OCI-LY1 (cell line): ENCODE measurements around the gene ARFIP1.

Experiments
- H2AFZ ChIP-seq: fragments of 200-600 bp; sonication (generic), shearing (Covaris generic); 2 replicates; pipeline ENCODE4 v1.6.0; 2014; ENCODE audit warnings: antibody characterized with exemption, mild to moderate bottlenecking, low read length
- H3F3A ChIP-seq: fragments of 200-600 bp; sonication (generic), shearing (Covaris generic); 2 replicates; pipeline ENCODE4 v1.6.0; 2014; ENCODE audit warnings: mild to moderate bottlenecking, antibody characterized with exemption, low read length, moderate library complexity; ENCODE audit not compliant: insufficient read depth
- H3K27ac ChIP-seq: fragments of 200-600 bp; sonication (generic); 2 replicates; pipeline ENCODE4 v1.5.1; 2014; ENCODE audit warnings: low read length, mixed run types, mild to moderate bottlenecking, low read depth; ENCODE audit not compliant: poor library complexity, severe bottlenecking
- H3K27me3 ChIP-seq: fragments of 200-600 bp; sonication (generic); 2 replicates; pipeline ENCODE4 v1.6.0; 2014; ENCODE audit warnings: antibody characterized with exemption, mild to moderate bottlenecking, low read length, moderate library complexity; ENCODE audit not compliant: insufficient read depth
- H3K36me3 ChIP-seq: fragments of 200-600 bp; sonication (generic); 2 replicates; pipeline ENCODE4 v1.6.1; 2014; ENCODE audit warnings: mild to moderate bottlenecking, antibody characterized with exemption, low read length, moderate library complexity, mixed read lengths; ENCODE audit not compliant: insufficient read depth
- H3K4me1 ChIP-seq: fragments of 200-600 bp; sonication (generic); 2 replicates; pipeline ENCODE4 v1.5.1; 2014; ENCODE audit warnings: mild to moderate bottlenecking, low read length, moderate library complexity; ENCODE audit not compliant: insufficient read depth, severe bottlenecking
- H3K4me2 ChIP-seq: fragments of 200-600 bp; sonication (generic), shearing (Covaris generic); 2 replicates; pipeline ENCODE4 v1.6.1; 2014; ENCODE audit warnings: low read length
- H3K4me3 ChIP-seq: fragments of 200-600 bp; sonication (generic); 2 replicates; pipeline ENCODE4 v1.5.1; 2014; ENCODE audit warnings: low read length, low read depth, mild to moderate bottlenecking, mixed read lengths; ENCODE audit not compliant: poor library complexity, severe bottlenecking
- H3K79me2 ChIP-seq: fragments of 200-600 bp; shearing (Covaris generic); 2 replicates; pipeline ENCODE4 v1.6.1; 2016; ENCODE audit warnings: mixed run types, low read length, mixed read lengths; ENCODE audit not compliant: insufficient read depth
- H3K9ac ChIP-seq: fragments of 200-600 bp; sonication (generic), shearing (Covaris generic); 2 replicates; pipeline ENCODE4 v1.6.1; 2014; ENCODE audit warnings: mild to moderate bottlenecking, low read length, mixed read lengths
- H3K9me2 ChIP-seq: fragments of 200-600 bp; sonication (generic), shearing (Covaris generic); 2 replicates; pipeline ENCODE4 v1.6.1; 2014; ENCODE audit warnings: low read depth, mild to moderate bottlenecking, low read length, mixed read lengths
- H3K9me3 ChIP-seq: fragments of 200-600 bp; shearing (Covaris generic); 2 replicates; pipeline ENCODE4 v1.6.1; 2014; ENCODE audit warnings: low read length, mixed read lengths
- H4K20me1 ChIP-seq: fragments of 200-600 bp; sonication (generic), shearing (Covaris generic); 2 replicates; pipeline ENCODE4 v1.6.0; 2016; ENCODE audit warnings: mild to moderate bottlenecking, low read length; ENCODE audit not compliant: insufficient read depth
- EZH2 ChIP-seq: fragments of 200-600 bp; sonication (generic), shearing (Covaris generic); IDR thresholded peaks from 2 replicates; pipeline ENCODE4 v1.8.0; 2017; ENCODE audit warnings: borderline replicate concordance, mixed run types, mild to moderate bottlenecking, antibody characterized with exemption, low read length, moderate library complexity, mixed read lengths
- TF ChIP-seq, protein P1 (sequence below): fragments of 200-600 bp; sonication (generic), shearing (Covaris generic); IDR thresholded peaks from 2 replicates; pipeline ENCODE4 v1.5.1; 2017; ENCODE audit warnings: mild to moderate bottlenecking, antibody characterized with exemption, low read length, moderate library complexity, mixed read lengths

ARFIP1 gene

DNA sequence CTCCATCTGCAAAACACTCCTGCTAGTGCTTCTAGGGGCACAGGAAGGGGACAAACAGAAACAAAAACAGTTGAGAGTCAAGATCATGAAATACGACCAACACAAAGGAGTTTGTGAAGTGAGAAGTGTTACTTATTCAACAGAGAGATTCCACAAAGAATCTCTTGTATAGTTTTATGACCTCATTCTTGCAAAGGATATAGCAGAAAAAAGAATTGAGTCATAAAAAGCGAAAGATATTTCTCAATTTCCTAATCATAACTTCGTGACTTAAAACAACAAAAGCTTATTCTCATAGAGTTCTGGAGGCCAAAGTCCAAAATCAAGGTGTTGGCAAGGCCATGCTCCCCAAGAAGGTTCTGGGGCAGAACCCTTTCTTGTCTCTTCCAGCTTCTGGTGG, 40.9 kb upstream of the ARFIP1 start:
- H3K9me2 ChIP-seq, result no peaks in the 10 kb centered on the region
- no peaks in the 10 kb centered on the region for H3F3A ChIP-seq
- no peaks in the 10 kb centered on the region for H3K4me1 ChIP-seq
- H3K79me2 ChIP-seq, result no peaks in the 10 kb centered on the region
- H3K27ac ChIP-seq, result no peak overlapping the region
- H2AFZ ChIP-seq, result no peak overlapping the region
- H4K20me1 ChIP-seq, result no peaks in the 10 kb centered on the region
- H3K4me2 ChIP-seq, result no peak overlapping the region
- TF ChIP-seq EZH2, result no peak
- TF ChIP-seq, protein P1, sequence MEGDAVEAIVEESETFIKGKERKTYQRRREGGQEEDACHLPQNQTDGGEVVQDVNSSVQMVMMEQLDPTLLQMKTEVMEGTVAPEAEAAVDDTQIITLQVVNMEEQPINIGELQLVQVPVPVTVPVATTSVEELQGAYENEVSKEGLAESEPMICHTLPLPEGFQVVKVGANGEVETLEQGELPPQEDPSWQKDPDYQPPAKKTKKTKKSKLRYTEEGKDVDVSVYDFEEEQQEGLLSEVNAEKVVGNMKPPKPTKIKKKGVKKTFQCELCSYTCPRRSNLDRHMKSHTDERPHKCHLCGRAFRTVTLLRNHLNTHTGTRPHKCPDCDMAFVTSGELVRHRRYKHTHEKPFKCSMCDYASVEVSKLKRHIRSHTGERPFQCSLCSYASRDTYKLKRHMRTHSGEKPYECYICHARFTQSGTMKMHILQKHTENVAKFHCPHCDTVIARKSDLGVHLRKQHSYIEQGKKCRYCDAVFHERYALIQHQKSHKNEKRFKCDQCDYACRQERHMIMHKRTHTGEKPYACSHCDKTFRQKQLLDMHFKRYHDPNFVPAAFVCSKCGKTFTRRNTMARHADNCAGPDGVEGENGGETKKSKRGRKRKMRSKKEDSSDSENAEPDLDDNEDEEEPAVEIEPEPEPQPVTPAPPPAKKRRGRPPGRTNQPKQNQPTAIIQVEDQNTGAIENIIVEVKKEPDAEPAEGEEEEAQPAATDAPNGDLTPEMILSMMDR, result no peak
- no peak overlapping the region for H3K9ac ChIP-seq
- H3K4me3 ChIP-seq, result no peak overlapping the region
- H3K9me3 ChIP-seq, result no peaks in the 10 kb centered on the region
- H3K36me3 ChIP-seq, result no peaks in the 10 kb centered on the region
- H3K27me3 ChIP-seq, result no peaks in the 10 kb centered on the region; the same call in 1 of the 2 replicates

DNA sequence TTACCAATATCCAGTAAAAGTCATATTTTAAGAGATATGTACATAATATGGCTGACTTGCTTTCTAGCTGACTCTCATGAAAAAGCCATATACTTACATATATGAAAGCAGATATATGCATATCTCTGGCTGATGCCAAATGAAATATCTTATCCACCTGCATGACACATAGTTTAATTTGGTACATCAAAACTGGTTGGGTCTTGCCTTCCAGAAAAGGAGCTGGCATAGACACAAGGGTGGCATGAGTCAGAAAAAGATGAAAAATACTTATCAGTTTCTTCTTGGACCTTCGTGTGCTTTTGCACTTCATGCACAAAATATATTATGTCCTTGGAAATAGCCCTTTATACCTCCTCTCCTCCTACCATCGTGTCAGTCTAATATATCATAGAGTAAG, 32.3 kb upstream of the ARFIP1 start:
- peaks cover 3% of the 10 kb centered on the region for H3K9me3 ChIP-seq
- TF ChIP-seq EZH2, result no peak
- TF ChIP-seq, protein P1, result no peak

DNA sequence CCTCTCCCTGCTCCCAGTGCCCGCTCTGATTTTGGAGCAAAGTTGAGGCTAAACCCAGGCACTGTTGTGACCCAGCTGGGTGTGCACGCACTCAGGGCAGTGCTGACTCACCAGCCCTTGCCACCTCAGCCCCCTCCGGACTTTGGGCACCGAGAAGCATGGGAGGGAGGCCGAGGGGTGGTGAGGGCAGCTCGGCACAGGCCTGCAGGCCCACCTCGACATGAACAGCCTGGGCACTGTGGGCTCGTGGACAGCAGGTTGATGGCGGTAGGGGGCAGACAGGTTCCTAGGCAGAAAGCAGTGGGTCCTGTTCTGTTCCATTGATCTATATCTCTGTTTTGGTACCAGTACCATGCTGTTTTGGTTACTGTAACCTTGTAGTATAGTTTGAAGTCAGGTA, 31.1 kb upstream of the ARFIP1 start:
- peaks cover 5% of the 10 kb centered on the region for H3K9me3 ChIP-seq

More for the DNA sequence above, 32.3 kb upstream of the ARFIP1 start:
- H3K9ac ChIP-seq, result no peak overlapping the region
- H3K4me2 ChIP-seq, result no peak overlapping the region
- H3K27me3 ChIP-seq, result no peaks in the 10 kb centered on the region
- no peaks in the 10 kb centered on the region for H3K79me2 ChIP-seq
- H3K4me1 ChIP-seq, result no peaks in the 10 kb centered on the region
- H3K36me3 ChIP-seq, result no peaks in the 10 kb centered on the region; the same call in 1 of the 2 replicates
- no peaks in the 10 kb centered on the region for H4K20me1 ChIP-seq
- no peak overlapping the region for H3K27ac ChIP-seq
- no peak overlapping the region for H2AFZ ChIP-seq
- no peaks in the 10 kb centered on the region for H3K9me2 ChIP-seq
- H3K4me3 ChIP-seq, result no peak overlapping the region
- H3F3A ChIP-seq, result no peaks in the 10 kb centered on the region

More for the DNA sequence above, 31.1 kb upstream of the ARFIP1 start:
- H4K20me1 ChIP-seq, result no peaks in the 10 kb centered on the region
- TF ChIP-seq EZH2, result no peak
- TF ChIP-seq, protein P1, result no peak
- H3K4me2 ChIP-seq, result no peak overlapping the region
- no peak overlapping the region for H3K27ac ChIP-seq
- no peak overlapping the region for H3K4me3 ChIP-seq
- no peak overlapping the region for H3K9ac ChIP-seq
- H3K36me3 ChIP-seq, result no peaks in the 10 kb centered on the region; the same call in 1 of the 2 replicates
- no peaks in the 10 kb centered on the region for H3K4me1 ChIP-seq
- no peaks in the 10 kb centered on the region for H3F3A ChIP-seq
- no peak overlapping the region for H2AFZ ChIP-seq
- no peaks in the 10 kb centered on the region; the same call in 1 of the 2 replicates for H3K27me3 ChIP-seq
- H3K9me2 ChIP-seq, result no peaks in the 10 kb centered on the region
- H3K79me2 ChIP-seq, result no peaks in the 10 kb centered on the region
